Measurements from ENCODE around the gene PLCB4.

The PLCB4 gene

GRCh38 chr20:9212735-9213134, 143.8 kb downstream of the PLCB4 start:
- DNase-seq (ENCODE audit: low read depth in 1 of 2, low spot score in 1 of 2), result no peak

- DNase-seq (ENCODE audit: low read depth in 1 of 2, low spot score in 1 of 2), result no peak
Observed at GRCh38 chr20:9214685-9215084, 145.8 kb downstream of the PLCB4 start.

GRCh38 chr20:9215539-9215938, 146.7 kb downstream of the PLCB4 start:
- no peak for DNase-seq (ENCODE audit: low read depth in 1 of 2, low spot score in 1 of 2)

- DNase-seq (ENCODE audit: low read depth in 1 of 2, low spot score in 1 of 2), result no peak
Observed at GRCh38 chr20:9218531-9218961, 149.7 kb downstream of the PLCB4 start.

- DNase-seq (ENCODE audit: low read depth in 1 of 2, low spot score in 1 of 2), result no peak
Observed at GRCh38 chr20:9220874-9221547, 152.1 kb downstream of the PLCB4 start.

GRCh38 chr20:9223296-9223695, 154.4 kb downstream of the PLCB4 start:
- no peak for DNase-seq (ENCODE audit: low read depth in 1 of 2, low spot score in 1 of 2)

GRCh38 chr20:9225879-9226278, 157.0 kb downstream of the PLCB4 start:
- DNase-seq (ENCODE audit: low read depth in 1 of 2, low spot score in 1 of 2), result no peak

- DNase-seq (ENCODE audit: low read depth in 1 of 2, low spot score in 1 of 2), result no peak
Observed at GRCh38 chr20:9227896-9228615, 159.2 kb downstream of the PLCB4 start.

- DNase-seq (ENCODE audit: low read depth in 1 of 2, low spot score in 1 of 2), result no peak
Observed at GRCh38 chr20:9228774-9229450, 160.0 kb downstream of the PLCB4 start.

GRCh38 chr20:9230406-9230805, 161.5 kb downstream of the PLCB4 start:
- DNase-seq (ENCODE audit: low read depth in 1 of 2, low spot score in 1 of 2), result no peak

- no peak for DNase-seq (ENCODE audit: low read depth in 1 of 2, low spot score in 1 of 2)
Observed at GRCh38 chr20:9233804-9234203, 164.9 kb downstream of the PLCB4 start.

GRCh38 chr20:9235518-9235917, 166.6 kb downstream of the PLCB4 start:
- no peak for DNase-seq (ENCODE audit: low read depth in 1 of 2, low spot score in 1 of 2)

GRCh38 chr20:9236458-9236857, 167.6 kb downstream of the PLCB4 start:
- DNase-seq (ENCODE audit: low read depth in 1 of 2, low spot score in 1 of 2), result no peak

GRCh38 chr20:9241232-9241692, 172.4 kb downstream of the PLCB4 start:
- no peak for DNase-seq (ENCODE audit: low read depth in 1 of 2, low spot score in 1 of 2)

- no peak for DNase-seq (ENCODE audit: low read depth in 1 of 2, low spot score in 1 of 2)
Observed at GRCh38 chr20:9241721-9242427, 173.0 kb downstream of the PLCB4 start.

GRCh38 chr20:9243986-9244385, 175.1 kb downstream of the PLCB4 start:
- DNase-seq (ENCODE audit: low read depth in 1 of 2, low spot score in 1 of 2), result no peak

- DNase-seq (ENCODE audit: low read depth in 1 of 2, low spot score in 1 of 2), result no peak
Observed at GRCh38 chr20:9244811-9245210, 175.9 kb downstream of the PLCB4 start.

- DNase-seq (ENCODE audit: low read depth in 1 of 2, low spot score in 1 of 2), result no peak
Observed at GRCh38 chr20:9246731-9247130, 177.8 kb downstream of the PLCB4 start.

GRCh38 chr20:9250511-9250910, 181.6 kb downstream of the PLCB4 start:
- DNase-seq (ENCODE audit: low read depth in 1 of 2, low spot score in 1 of 2), result no peak

GRCh38 chr20:9253006-9253539, 184.2 kb downstream of the PLCB4 start:
- no peak for DNase-seq (ENCODE audit: low read depth in 1 of 2, low spot score in 1 of 2)

- DNase-seq (ENCODE audit: low read depth in 1 of 2, low spot score in 1 of 2), result no peak
Observed at GRCh38 chr20:9255171-9255570, 186.3 kb downstream of the PLCB4 start.

Measured in activated T-helper 1 cell treated with anti-CD3 and anti-CD28 coated beads, Interleukin-2, amount 50 U/mL, for 16 hours (primary cell).